IMR-90 (cell line): ENCODE results near the gene FAM184A. TPM values are rescaled to one million over a fixed set of nuclear protein-coding genes. Genes with fewer than 3 reads are reported as not detected.

Experiments
- ATAC-seq: fragments of 200-7000 bp; cut with Tn5 transposase; 2 replicates; pipeline ENCODE4 v1.9.1; 2020; ENCODE audit warnings: low read depth, mild to moderate bottlenecking, moderate library complexity
- BruUV-seq: library from RNA; stranded (reverse); fragments of 400-500 nt; replicated peaks from 2 replicates; lab custom pipeline; 2021; lab: Mats Ljungman, UMichigan
- CTCF ChIA-PET: fragments of 300-600 bp; formaldehyde crosslinking; extraction: SDS; loops from one replicate; lab custom pipeline; 2021; ENCODE audit warnings: antibody characterized with exemption; lab: Yijun Ruan, JAX
- POLR2A ChIA-PET: fragments of 300-600 bp; sonication (Branson Sonifier 250); formaldehyde crosslinking; loops from one replicate; lab custom pipeline; 2022; ENCODE audit warnings: antibody characterized with exemption; ENCODE audit not compliant: unreplicated experiment; lab: Charles Lee
- DNase-seq: peaks from one replicate; pipeline ENCODE4 v3.0.0; 2013
- H2AFZ ChIP-seq: replicated peaks from 2 replicates; pipeline ENCODE3; 2013; ENCODE audit warnings: low read length, mild to moderate bottlenecking; ENCODE audit not compliant: poor library complexity
- H2AK5ac ChIP-seq: 2 replicates; pipeline ENCODE4 v1.6.1; 2013; ENCODE audit warnings: low read depth, low read length, inconsistent platforms
- H2AK9ac ChIP-seq: replicated peaks from 2 replicates; pipeline ENCODE3; 2013; ENCODE audit warnings: mild to moderate bottlenecking, low read depth, low read length, moderate library complexity; ENCODE audit not compliant: poor library complexity
- H2BK120ac ChIP-seq: 2 replicates; pipeline ENCODE4 v1.6.1; 2013; ENCODE audit warnings: low read depth, low read length, inconsistent platforms
- H2BK15ac ChIP-seq: 3 replicates; pipeline ENCODE4 v1.6.1; 2013; ENCODE audit warnings: low read depth, low read length, inconsistent platforms
- H2BK20ac ChIP-seq: 2 replicates; pipeline ENCODE4 v1.6.1; 2013; ENCODE audit warnings: low read depth, mild to moderate bottlenecking, inconsistent platforms, low read length, moderate library complexity
- H2BK5ac ChIP-seq: 2 replicates; pipeline ENCODE4 v1.6.1; 2013; ENCODE audit warnings: mild to moderate bottlenecking, low read depth, low read length, inconsistent platforms; ENCODE audit not compliant: poor library complexity, severe bottlenecking
- H3K14ac ChIP-seq: replicated peaks from 2 replicates; pipeline ENCODE4 v1.6.1; 2013; ENCODE audit warnings: low read depth, low read length, inconsistent platforms
- H3K18ac ChIP-seq: 2 replicates; pipeline ENCODE4 v1.6.1; 2013; ENCODE audit warnings: low read depth, low read length, control low read depth
- H3K23ac ChIP-seq: 2 replicates; pipeline ENCODE4 v1.6.1; 2013; ENCODE audit warnings: low read depth, low read length, inconsistent platforms
- H3K27ac ChIP-seq: 2 replicates; pipeline ENCODE4 v1.5.1; 2013; ENCODE audit warnings: mild to moderate bottlenecking, control low read depth, low read length; ENCODE audit not compliant: insufficient read depth
- H3K27me3 ChIP-seq: 2 replicates; pipeline ENCODE4 v1.6.1; 2013; ENCODE audit warnings: low read length; ENCODE audit not compliant: control insufficient read depth, insufficient read depth
- H3K36me3 ChIP-seq: 2 replicates; pipeline ENCODE4 v1.6.1; 2013; ENCODE audit warnings: low read length, mixed read lengths; ENCODE audit not compliant: control insufficient read depth, insufficient read depth
- H3K4ac ChIP-seq: 2 replicates; pipeline ENCODE4 v1.6.1; 2013; ENCODE audit warnings: low read depth, low read length, inconsistent platforms
- H3K4me1 ChIP-seq: 2 replicates; pipeline ENCODE4 v1.6.1; 2013; ENCODE audit warnings: low read length, mixed read lengths; ENCODE audit not compliant: control insufficient read depth, insufficient read depth
- H3K4me2 ChIP-seq: 2 replicates; pipeline ENCODE4 v1.6.1; 2013; ENCODE audit warnings: low read depth, mild to moderate bottlenecking, control low read depth, low read length, moderate library complexity
- H3K4me3 ChIP-seq: 2 replicates; pipeline ENCODE4 v1.5.1; 2013; ENCODE audit warnings: low read depth, mild to moderate bottlenecking, control low read depth, low read length, moderate library complexity; ENCODE audit not compliant: insufficient read depth
- H3K56ac ChIP-seq: 2 replicates; pipeline ENCODE4 v1.6.1; 2013; ENCODE audit warnings: low read length, inconsistent platforms; ENCODE audit not compliant: insufficient read depth; ENCODE audit errors: extremely low read depth
- H3K79me1 ChIP-seq, 2 experiments: 2 replicates each; pipeline ENCODE4 v1.6.1; 2013; ENCODE audit warnings: low read length in 2 of 2, inconsistent platforms in 1 of 2, low read depth in 1 of 2
- H3K9ac ChIP-seq: 2 replicates; pipeline ENCODE4 v1.6.1; 2013; ENCODE audit warnings: low read depth, low read length, control low read depth
- H3K9me1 ChIP-seq: 2 replicates; pipeline ENCODE4 v1.6.1; 2013; ENCODE audit warnings: low read length, inconsistent platforms; ENCODE audit not compliant: insufficient read depth
- H3K9me3 ChIP-seq: 2 replicates; pipeline ENCODE4 v1.6.1; 2013; ENCODE audit warnings: low read length; ENCODE audit not compliant: control insufficient read depth, insufficient read depth
- H4K20me1 ChIP-seq: 2 replicates; pipeline ENCODE4 v1.6.1; 2013; ENCODE audit warnings: low read length, inconsistent platforms; ENCODE audit not compliant: insufficient read depth
- H4K5ac ChIP-seq: 2 replicates; pipeline ENCODE4 v1.6.1; 2013; ENCODE audit warnings: mild to moderate bottlenecking, low read depth, low read length, control low read depth
- H4K8ac ChIP-seq, 2 experiments: 2 replicates each; pipeline ENCODE4 v1.6.1; 2013; ENCODE audit warnings: low read depth in 2 of 2, low read length in 2 of 2, control low read depth in 1 of 2, inconsistent platforms in 1 of 2
- H4K91ac ChIP-seq: 2 replicates; pipeline ENCODE4 v1.6.1; 2013; ENCODE audit warnings: low read depth, low read length, inconsistent platforms; ENCODE audit not compliant: insufficient read depth
- BHLHE40 ChIP-seq: fragments of 150-350 bp; IDR thresholded peaks from 2 replicates; pipeline ENCODE4 v1.6.1; 2016; ENCODE audit warnings: mild to moderate bottlenecking, low read depth, low read length
- CEBPB ChIP-seq: IDR thresholded peaks from 2 replicates; pipeline ENCODE4 v1.6.1; 2012; ENCODE audit warnings: low read depth, low read length, improper control_type of control experiment
- CHD1 ChIP-seq: IDR thresholded peaks from 2 replicates; pipeline ENCODE4 v1.6.1; 2012; ENCODE audit warnings: low read depth, low read length, improper control_type of control experiment
- FOS ChIP-seq: fragments of 150-350 bp; IDR thresholded peaks from 2 replicates; pipeline ENCODE4 v1.6.1; 2016; ENCODE audit warnings: low read depth, low read length
- MAFK ChIP-seq: IDR thresholded peaks from 2 replicates; pipeline ENCODE4 v1.6.1; 2012; ENCODE audit warnings: low read depth, low read length, improper control_type of control experiment
- MAZ ChIP-seq: IDR thresholded peaks from 2 replicates; pipeline ENCODE4 v1.6.1; 2012; ENCODE audit warnings: low read depth, mild to moderate bottlenecking, low read length, improper control_type of control experiment, moderate library complexity, borderline replicate concordance
- MXI1 ChIP-seq: IDR thresholded peaks from 2 replicates; pipeline ENCODE4 v1.6.1; 2012; ENCODE audit warnings: low read depth, mild to moderate bottlenecking, low read length, moderate library complexity, borderline replicate concordance
- NFE2L2 ChIP-seq: fragments of 150-350 bp; IDR thresholded peaks from 2 replicates; pipeline ENCODE4 v1.6.1; 2016; ENCODE audit warnings: low read depth, mild to moderate bottlenecking, low read length
- POLR2A ChIP-seq: IDR thresholded peaks from 2 replicates; pipeline ENCODE4 v1.6.1; 2012; ENCODE audit warnings: mild to moderate bottlenecking, low read depth, low read length
- RAD21 ChIP-seq: IDR thresholded peaks from 2 replicates; pipeline ENCODE4 v1.6.1; 2012; ENCODE audit warnings: low read length, improper control_type of control experiment
- RCOR1 ChIP-seq: IDR thresholded peaks from 2 replicates; pipeline ENCODE4 v1.6.1; 2012; ENCODE audit warnings: mild to moderate bottlenecking, low read length, improper control_type of control experiment; ENCODE audit not compliant: insufficient replicate concordance
- RFX5 ChIP-seq: IDR thresholded peaks from 2 replicates; pipeline ENCODE4 v1.8.0; 2012; ENCODE audit warnings: low read depth, mild to moderate bottlenecking, low read length, moderate library complexity
- SMC3 ChIP-seq: fragments of 150-350 bp; IDR thresholded peaks from 2 replicates; pipeline ENCODE4 v1.6.1; 2016; ENCODE audit warnings: low read depth, mild to moderate bottlenecking, antibody characterized with exemption, low read length, moderate library complexity
- WGBS, 2 experiments: methylation state at CpG; one replicate each; pipeline versions ENCODE4 v1.1.5 to v1.1.7; 2013; ENCODE audit warnings: missing lambda C conversion rate in 2 of 2; ENCODE audit not compliant: insufficient read length in 1 of 2; ENCODE audit errors: extremely low coverage in 2 of 2; 5-methylcytosine and 5-hydroxymethylcytosine counted together
- dilution Hi-C: fragments of 300-500 bp; cut with HindIII; formaldehyde crosslinking; loops from one replicate; pipeline ENCODE4 v1.14.3; 2018; ENCODE audit warnings: low sequenced_read_pairs; ENCODE audit not compliant: unreplicated experiment
- in situ Hi-C: fragments of 300-500 bp; cut with MboI; formaldehyde crosslinking; loops from 3 replicates; pipeline ENCODE4 v1.14.3; 2019; ENCODE audit warnings: low sequenced_read_pairs, inconsistent platforms, mixed read lengths
- intact Hi-C: fragments of 100-400 bp; cut with micrococcal nuclease; formaldehyde crosslinking; loops from 2 replicates; pipeline ENCODE4 v1.10.0; 2022
- polyA plus RNA-seq, 3 experiments: library from polyadenylated mRNA; depleted of rRNA; stranded (reverse); fragments of >200 nt; gene quantifications; 2 replicates each; pipeline ENCODE4 v1.2.3, GENCODE V29; 2012; ENCODE audit warnings: low replicate concordance in 1 of 3
- total RNA-seq: library from RNA; depleted of rRNA; stranded (reverse); fragments of >200 nt; gene quantifications from 2 replicates; pipeline ENCODE4 v1.2.3, GENCODE V29; 2012
- TF ChIP-seq, protein P1 (sequence below): fragments of 150-350 bp; IDR thresholded peaks from 2 replicates; pipeline ENCODE4 v1.6.1; 2016; ENCODE audit warnings: low read depth, mild to moderate bottlenecking, low read length, moderate library complexity, borderline replicate concordance
- TF ChIP-seq, protein P2 (sequence below): conservative IDR thresholded peaks from 2 replicates; pipeline ENCODE4 v1.5.1; 2012; ENCODE audit warnings: mild to moderate bottlenecking, low read depth, low read length, improper control_type of control experiment
- TF ChIP-seq, protein P3 (sequence below): fragments of 150-350 bp; IDR thresholded peaks from 2 replicates; pipeline ENCODE4 v1.6.1; 2017; ENCODE audit warnings: mild to moderate bottlenecking, antibody characterized with exemption, low read length, low read depth

Gene FAM184A
- total and polyA plus RNA-seq, 2 of the 4 experiments (the other 2 are of a cell fraction), result 0.03 TPM; not detected in 1

DNA sequence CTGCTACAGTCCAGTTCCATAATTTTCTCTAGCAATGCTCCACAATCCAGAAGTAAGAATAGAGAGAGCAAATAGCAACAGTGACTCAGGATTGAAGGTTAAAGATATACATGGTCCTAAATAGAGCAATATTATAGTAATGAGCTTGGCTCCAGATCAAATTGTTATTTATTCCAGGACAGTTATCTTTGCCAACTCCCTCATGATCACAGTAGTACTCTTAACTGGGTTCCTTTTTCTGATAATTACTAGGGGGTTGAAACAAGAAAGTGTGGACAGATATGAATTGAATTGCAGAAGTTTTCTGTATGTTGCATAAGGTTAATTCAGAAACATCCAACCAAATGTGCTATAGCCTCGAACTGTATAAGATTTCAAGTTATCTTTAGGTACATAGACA is 11.9 kb downstream of the FAM184A start:
- Histone ChIP-seq H4K8ac (no peak overlapping the region), H2BK120ac (no peak overlapping the region), H3K27ac (no peak overlapping the region), H3K9ac (no peak overlapping the region), H2BK20ac (no peak overlapping the region), H4K5ac (no peak overlapping the region), H3K4me2 (no peak overlapping the region), H3K9me3 (no peaks in the 10 kb centered on the region), H3K79me1 (no peaks in the 10 kb centered on the region), H2BK5ac (no peak overlapping the region), H3K9me1 (no peaks in the 10 kb centered on the region), H3K4ac (no peak overlapping the region), H2AFZ (no peak overlapping the region), H3K4me1 (no peaks in the 10 kb centered on the region), H2AK5ac (no peak overlapping the region), H4K20me1 (no peaks in the 10 kb centered on the region), H3K18ac (no peak overlapping the region), H2AK9ac (no peak overlapping the region), H3K36me3 (no peaks in the 10 kb centered on the region), H3K4me3 (no peak overlapping the region), H3K56ac (no peak overlapping the region), H2BK15ac (no peak overlapping the region), H4K91ac (no peak overlapping the region), H3K14ac (no peak overlapping the region), H3K23ac (no peak overlapping the region), H3K27me3 (no peaks in the 10 kb centered on the region)
- ChIA-PET CTCF (no interaction called here), POLR2A (no interaction called here)
- in situ Hi-C loops, result no loop called here
- BruUV-seq, result no TSS peak
- WGBS, 2 experiments, result no CpG with 5 or more reads among the region's 1 CpG
- ATAC-seq, result no peak
- DNase-seq, result no peak
- TF ChIP-seq SMC3 (no peak), RFX5 (no peak), RCOR1 (no peak), CEBPB (no peak), MAZ (no peak), FOS (no peak), MAFK (no peak), MXI1 (no peak), BHLHE40 (no peak), CHD1 (no peak), RAD21 (no peak), NFE2L2 (no peak), POLR2A (no peak)
- TF ChIP-seq, protein P1, sequence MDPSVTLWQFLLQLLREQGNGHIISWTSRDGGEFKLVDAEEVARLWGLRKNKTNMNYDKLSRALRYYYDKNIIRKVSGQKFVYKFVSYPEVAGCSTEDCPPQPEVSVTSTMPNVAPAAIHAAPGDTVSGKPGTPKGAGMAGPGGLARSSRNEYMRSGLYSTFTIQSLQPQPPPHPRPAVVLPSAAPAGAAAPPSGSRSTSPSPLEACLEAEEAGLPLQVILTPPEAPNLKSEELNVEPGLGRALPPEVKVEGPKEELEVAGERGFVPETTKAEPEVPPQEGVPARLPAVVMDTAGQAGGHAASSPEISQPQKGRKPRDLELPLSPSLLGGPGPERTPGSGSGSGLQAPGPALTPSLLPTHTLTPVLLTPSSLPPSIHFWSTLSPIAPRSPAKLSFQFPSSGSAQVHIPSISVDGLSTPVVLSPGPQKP, result no peak
- TF ChIP-seq, protein P2, sequence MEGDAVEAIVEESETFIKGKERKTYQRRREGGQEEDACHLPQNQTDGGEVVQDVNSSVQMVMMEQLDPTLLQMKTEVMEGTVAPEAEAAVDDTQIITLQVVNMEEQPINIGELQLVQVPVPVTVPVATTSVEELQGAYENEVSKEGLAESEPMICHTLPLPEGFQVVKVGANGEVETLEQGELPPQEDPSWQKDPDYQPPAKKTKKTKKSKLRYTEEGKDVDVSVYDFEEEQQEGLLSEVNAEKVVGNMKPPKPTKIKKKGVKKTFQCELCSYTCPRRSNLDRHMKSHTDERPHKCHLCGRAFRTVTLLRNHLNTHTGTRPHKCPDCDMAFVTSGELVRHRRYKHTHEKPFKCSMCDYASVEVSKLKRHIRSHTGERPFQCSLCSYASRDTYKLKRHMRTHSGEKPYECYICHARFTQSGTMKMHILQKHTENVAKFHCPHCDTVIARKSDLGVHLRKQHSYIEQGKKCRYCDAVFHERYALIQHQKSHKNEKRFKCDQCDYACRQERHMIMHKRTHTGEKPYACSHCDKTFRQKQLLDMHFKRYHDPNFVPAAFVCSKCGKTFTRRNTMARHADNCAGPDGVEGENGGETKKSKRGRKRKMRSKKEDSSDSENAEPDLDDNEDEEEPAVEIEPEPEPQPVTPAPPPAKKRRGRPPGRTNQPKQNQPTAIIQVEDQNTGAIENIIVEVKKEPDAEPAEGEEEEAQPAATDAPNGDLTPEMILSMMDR, result no peak
- TF ChIP-seq, protein P3, sequence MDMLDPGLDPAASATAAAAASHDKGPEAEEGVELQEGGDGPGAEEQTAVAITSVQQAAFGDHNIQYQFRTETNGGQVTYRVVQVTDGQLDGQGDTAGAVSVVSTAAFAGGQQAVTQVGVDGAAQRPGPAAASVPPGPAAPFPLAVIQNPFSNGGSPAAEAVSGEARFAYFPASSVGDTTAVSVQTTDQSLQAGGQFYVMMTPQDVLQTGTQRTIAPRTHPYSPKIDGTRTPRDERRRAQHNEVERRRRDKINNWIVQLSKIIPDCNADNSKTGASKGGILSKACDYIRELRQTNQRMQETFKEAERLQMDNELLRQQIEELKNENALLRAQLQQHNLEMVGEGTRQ, result no peak
- intact Hi-C loops, result no loop called here
- dilution Hi-C loops, result no loop called here
